Vagina (tissue), 2 donors: Measurements from ENCODE around the gene SLC19A1. TPM values are rescaled to one million over a fixed set of nuclear protein-coding genes. Genes with fewer than 3 reads are reported as not detected.

Source experiments
- DNase-seq, 2 donors: peaks; one replicate each; pipeline ENCODE4 v3.0.0-alpha.2; 2017; ENCODE audit errors: extremely low spot score in 2 of 2
- H3K27ac ChIP-seq: fragments of 200-600 bp; sonication (generic); one replicate; pipeline ENCODE4 v1.5.1; 2019
- H3K27me3 ChIP-seq: fragments of 200-600 bp; sonication (generic); one replicate; pipeline ENCODE4 v1.5.1; 2019
- H3K36me3 ChIP-seq, 2 donors: fragments of 200-600 bp; sonication (generic); one replicate each; pipeline ENCODE4 v1.5.1; 2017 to 2019
- H3K4me1 ChIP-seq: fragments of 200-600 bp; sonication (generic); one replicate; pipeline ENCODE4 v1.5.1; 2019
- H3K4me3 ChIP-seq, 2 donors: fragments of 200-600 bp; sonication (generic); 1 replicate in 1 of 2; 2 replicates in 1 of 2; pipeline ENCODE4 v1.5.1; 2016 to 2019
- H3K9me3 ChIP-seq: fragments of 200-600 bp; sonication (generic); one replicate; pipeline ENCODE4 v1.5.1; 2019
- CTCF ChIP-seq, 3 experiments: fragments of 450-650 bp in 2 of 3; fragments of 200-600 bp in 1 of 3; sonication (generic) in 1 of 3; IDR thresholded peaks; one replicate each; pipeline ENCODE4 v1.5.1; 2017 to 2019; ENCODE audit warnings: antibody characterized with exemption in 3 of 3, mild to moderate bottlenecking in 2 of 3, moderate library complexity in 2 of 3
- POLR2A ChIP-seq, 2 donors: fragments of 450-650 bp; IDR thresholded peaks; one replicate each; pipeline ENCODE4 v1.6.1; 2017; ENCODE audit warnings: antibody characterized with exemption in 2 of 2, mild to moderate bottlenecking in 2 of 2, moderate library complexity in 2 of 2
- POLR2AphosphoS5 ChIP-seq, 2 donors: sonication (generic); formaldehyde crosslinking; IDR thresholded peaks; one replicate each; pipeline ENCODE4 v1.9.0; 2017; ENCODE audit warnings: antibody characterized with exemption in 2 of 2, mild to moderate bottlenecking in 2 of 2, low read depth in 1 of 2; ENCODE audit not compliant: insufficient read depth in 1 of 2
- intact Hi-C: fragments of 100-400 bp; cut with DNase I; formaldehyde crosslinking; loops from one replicate; pipeline ENCODE4 v1.15.1; 2023
- total RNA-seq: library from RNA; depleted of rRNA; stranded (reverse); fragments of >200 nt; gene quantifications from one replicate; pipeline ENCODE4 v1.2.3, GENCODE V29; 2016

The SLC19A1 gene
- total RNA-seq, 1 donor from 2014 or later = 4.9 TPM

GRCh38 chr21:45475004-45475685 lies 67.1 kb downstream of the SLC19A1 start:
- Histone ChIP-seq H3K27me3 (no peaks in the 10 kb centered on the region), H3K36me3 (peaks cover 0 to 32% of the 10 kb centered on the region in 2 donors), H3K27ac (no peak overlapping the region), H3K9me3 (no peaks in the 10 kb centered on the region), H3K4me1 (peaks cover 28% of the 10 kb centered on the region), H3K4me3 (no peak overlapping the region)
- no peak for TF ChIP-seq CTCF (IDR thresholded peaks at IDR 0.05)
- no peak for TF ChIP-seq POLR2A (IDR thresholded peaks at IDR 0.05)
- TF ChIP-seq POLR2AphosphoS5 (IDR thresholded peaks at IDR 0.05; ENCODE audit: insufficient read depth in 1 of 2, low read depth in 1 of 2) = no peak
- DNase-seq = no peak
- intact Hi-C loops = no loop called here

GRCh38 chr21:45474323-45474950 lies 67.8 kb downstream of the SLC19A1 start:
- H3K9me3 ChIP-seq = no peaks in the 10 kb centered on the region
- intact Hi-C loops = no loop called here
- no peaks in the 10 kb centered on the region for H3K27me3 ChIP-seq
- H3K4me1 ChIP-seq = peaks cover 35% of the 10 kb centered on the region
- no peak overlapping the region for H3K27ac ChIP-seq
- H3K36me3 ChIP-seq = peaks cover 0 to 28% of the 10 kb centered on the region in 2 donors
- DNase-seq = no peak
- TF ChIP-seq POLR2AphosphoS5 (IDR thresholded peaks at IDR 0.05; ENCODE audit: insufficient read depth in 1 of 2, low read depth in 1 of 2) = no peak
- TF ChIP-seq CTCF (IDR thresholded peaks at IDR 0.05) = no peak
- H3K4me3 ChIP-seq = no peak overlapping the region

- DNase-seq = no peak
- no peak for TF ChIP-seq CTCF (IDR thresholded peaks at IDR 0.05)
- TF ChIP-seq POLR2A (IDR thresholded peaks at IDR 0.05) = no peak
- TF ChIP-seq POLR2AphosphoS5 (IDR thresholded peaks at IDR 0.05; ENCODE audit: insufficient read depth in 1 of 2, low read depth in 1 of 2) = no peak
Measured at GRCh38 chr21:45473496-45474322, 68.5 kb downstream of the SLC19A1 start.

GRCh38 chr21:45472445-45473365 lies 69.5 kb downstream of the SLC19A1 start:
- Histone ChIP-seq H3K4me1 (peaks cover 43% of the 10 kb centered on the region), H3K27me3 (no peaks in the 10 kb centered on the region), H3K27ac (peak overlapping the region; percentile 90), H3K36me3 (peaks cover 0 to 23% of the 10 kb centered on the region in 2 donors), H3K9me3 (no peaks in the 10 kb centered on the region), H3K4me3 (no peak overlapping the region)
- no peak for DNase-seq
- no peak for TF ChIP-seq POLR2AphosphoS5 (IDR thresholded peaks at IDR 0.05; ENCODE audit: insufficient read depth in 1 of 2, low read depth in 1 of 2)
- TF ChIP-seq CTCF (IDR thresholded peaks at IDR 0.05) = no peak
- TF ChIP-seq POLR2A (IDR thresholded peaks at IDR 0.05) = no peak
- intact Hi-C loops = no loop called here

More at GRCh38 chr21:45473496-45474322, 68.5 kb downstream of the SLC19A1 start:
- peaks cover 43% of the 10 kb centered on the region for H3K4me1 ChIP-seq
- H3K27me3 ChIP-seq = no peaks in the 10 kb centered on the region
- intact Hi-C loops = no loop called here
- H3K36me3 ChIP-seq = peaks cover 0 to 21% of the 10 kb centered on the region in 2 donors
- H3K27ac ChIP-seq = no peak overlapping the region
- no peak overlapping the region for H3K4me3 ChIP-seq
- H3K9me3 ChIP-seq = no peaks in the 10 kb centered on the region
